ENCODE measurements around the gene AKR1C1.
"Not testable (repeated sequence)": the region's sequence is repeated elsewhere in the genome, so short reads cannot be mapped to it uniquely, and the experiment has no call there.

Gene AKR1C1

GRCh38 chr10:4962876-4963814 lies at the start of gene AKR1C1:
TSS of gene AKR1C1 (plus strand) at chr10:4963415. CDS start at chr10:4963445, 30 bp downstream.
- DNase-seq (ENCODE audit: low read depth): not testable (repeated sequence)

GRCh38 chr10:4914213-4914850 lies 48.9 kb upstream of the AKR1C1 start:
- no peak for DNase-seq (ENCODE audit: low read depth)

- no peak for DNase-seq (ENCODE audit: low read depth)
Measured at GRCh38 chr10:4916086-4916716, 47.0 kb upstream of the AKR1C1 start.

GRCh38 chr10:4918236-4918635 lies 45.0 kb upstream of the AKR1C1 start:
- DNase-seq (ENCODE audit: low read depth): no peak

GRCh38 chr10:4924482-4924881 lies 38.7 kb upstream of the AKR1C1 start:
- not testable (repeated sequence) for DNase-seq (ENCODE audit: low read depth)

- no peak for DNase-seq (ENCODE audit: low read depth)
Measured at GRCh38 chr10:4926400-4926799, 36.8 kb upstream of the AKR1C1 start.

- no peak for DNase-seq (ENCODE audit: low read depth)
Measured at GRCh38 chr10:4931587-4931986, 31.6 kb upstream of the AKR1C1 start.

GRCh38 chr10:4934391-4934987 lies 28.7 kb upstream of the AKR1C1 start:
- DNase-seq (ENCODE audit: low read depth): no peak

- DNase-seq (ENCODE audit: low read depth): no peak
Measured at GRCh38 chr10:4937346-4937745, 25.9 kb upstream of the AKR1C1 start.

- DNase-seq (ENCODE audit: low read depth): no peak
Measured at GRCh38 chr10:4939224-4940072, 23.8 kb upstream of the AKR1C1 start.

- DNase-seq (ENCODE audit: low read depth): not testable (repeated sequence)
Measured at GRCh38 chr10:4940073-4940428, 23.2 kb upstream of the AKR1C1 start.

GRCh38 chr10:4940909-4941308 lies 22.3 kb upstream of the AKR1C1 start:
- DNase-seq (ENCODE audit: low read depth): not testable (repeated sequence)

- no peak for DNase-seq (ENCODE audit: low read depth)
Measured at GRCh38 chr10:4941540-4942330, 21.5 kb upstream of the AKR1C1 start.

- DNase-seq (ENCODE audit: low read depth): peak; percentile 73
Measured at GRCh38 chr10:4942931-4943330, 20.3 kb upstream of the AKR1C1 start.

GRCh38 chr10:4943416-4943815 lies 19.8 kb upstream of the AKR1C1 start:
- not testable (repeated sequence) for DNase-seq (ENCODE audit: low read depth)

- DNase-seq (ENCODE audit: low read depth): peak; percentile 61
Measured at GRCh38 chr10:4943821-4944220, 19.4 kb upstream of the AKR1C1 start.

- DNase-seq (ENCODE audit: low read depth): no peak
Measured at GRCh38 chr10:4944841-4945240, 18.4 kb upstream of the AKR1C1 start.

- DNase-seq (ENCODE audit: low read depth): no peak
Measured at GRCh38 chr10:4945766-4946717, 17.2 kb upstream of the AKR1C1 start.

GRCh38 chr10:4947039-4947634 lies 16.1 kb upstream of the AKR1C1 start:
- peak; percentile 65 for DNase-seq (ENCODE audit: low read depth)
